OCI-LY7 (cell line): ENCODE results near the gene ALDH1A2.

Experiments used
- CTCF ChIP-seq: fragments of 200-600 bp; sonication (generic); conservative IDR thresholded peaks from 2 replicates; pipeline ENCODE4 v1.5.1; 2014; ENCODE audit warnings: mild to moderate bottlenecking, antibody characterized with exemption, low read length, moderate library complexity, mixed read lengths
- EZH2phosphoT487 ChIP-seq: fragments of 200-600 bp; sonication (generic); IDR thresholded peaks from 2 replicates; pipeline ENCODE4 v1.6.1; 2018; ENCODE audit warnings: low read depth, borderline replicate concordance, mild to moderate bottlenecking, mixed run types, antibody characterized with exemption, low read length, moderate library complexity, mixed read lengths

GRCh38 chr15:58069008-58069407 is 3.5 kb upstream of the ALDH1A2 start:
- TF ChIP-seq CTCF, result no peak
- TF ChIP-seq EZH2phosphoT487, result no peak
